AG08396 (cell line): ENCODE results near the gene KSR1.

Experiments
- DNase-seq: peaks from one replicate; pipeline ENCODE4 v3.0.0; 2012; ENCODE audit warnings: low spot score, mixed read lengths

KSR1 gene

DNA sequence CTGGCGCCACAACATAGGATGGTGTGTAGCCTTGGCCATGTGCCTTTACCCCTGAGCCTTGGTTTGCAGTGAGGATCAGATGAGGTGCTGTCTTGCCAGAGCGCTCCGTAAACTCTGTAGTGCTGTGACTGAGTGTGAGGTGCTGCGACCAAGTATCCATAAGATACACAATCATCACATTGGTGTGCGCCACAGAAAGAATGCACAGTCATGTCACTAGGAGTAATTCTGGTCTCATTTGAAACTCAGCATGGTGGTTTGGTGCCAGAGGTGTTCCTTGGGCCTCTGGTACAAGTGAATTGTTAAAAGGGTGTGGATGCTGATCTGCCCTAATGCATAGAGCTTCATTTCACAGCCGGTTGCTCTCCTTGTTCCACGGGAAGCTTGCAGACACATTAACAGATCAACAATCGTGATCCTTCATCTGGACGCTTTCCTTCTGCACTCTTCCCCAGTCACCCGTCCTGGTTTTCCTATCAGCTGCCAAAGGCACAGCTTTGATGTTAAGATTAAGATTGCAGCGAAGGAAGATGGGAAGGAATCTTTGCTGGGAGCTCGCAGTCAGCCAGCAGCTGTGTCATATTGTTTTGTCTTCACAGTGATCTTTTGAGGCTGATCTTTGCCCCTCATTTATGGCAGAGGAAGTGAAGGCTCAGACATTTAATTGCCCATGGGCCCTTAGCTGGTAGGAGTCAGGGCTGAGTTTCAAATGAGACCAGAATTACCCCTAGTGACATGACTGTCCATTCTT is 79.1 kb downstream of the KSR1 start:
- DNase-seq, result no peak

DNA sequence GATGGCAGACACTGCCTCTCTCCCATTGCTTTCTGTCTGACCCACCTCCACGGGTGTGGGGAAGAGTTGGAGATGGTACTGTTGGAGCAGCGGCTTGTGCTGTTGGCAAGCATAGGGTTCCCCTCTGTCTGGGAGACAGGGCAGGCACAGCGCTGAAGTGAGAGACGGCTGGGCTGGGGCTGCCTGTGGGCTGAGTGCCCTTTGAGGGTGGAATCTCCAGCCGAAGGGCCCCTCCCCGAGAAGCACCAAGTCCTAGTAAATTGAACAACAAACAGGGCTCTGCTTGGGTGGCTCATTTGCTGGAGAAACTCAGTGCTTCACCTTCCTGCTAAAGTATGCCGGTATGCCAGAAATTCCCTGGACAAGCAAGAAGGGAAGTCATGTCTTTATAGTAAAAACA is 79.7 kb downstream of the KSR1 start:
- no peak for DNase-seq

DNA sequence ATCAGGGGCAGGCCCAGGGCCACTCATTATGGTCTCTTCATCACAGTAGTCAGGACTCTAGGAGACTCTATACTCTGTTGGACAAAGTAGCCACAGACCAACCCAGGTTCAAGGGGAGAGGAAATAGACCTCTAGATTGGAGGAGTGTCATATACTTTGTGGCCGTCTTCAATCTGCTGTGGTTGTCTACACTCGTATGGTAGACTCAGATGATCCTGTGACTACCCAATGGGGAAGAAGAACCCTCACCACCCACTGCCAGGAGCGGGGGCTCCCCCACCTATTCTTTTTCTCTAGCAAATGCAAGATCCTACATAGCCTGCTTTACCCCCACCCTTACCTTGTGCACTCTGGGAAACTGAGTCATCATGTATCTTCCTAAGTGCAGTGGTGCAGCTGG is 80.5 kb downstream of the KSR1 start:
- no peak for DNase-seq

DNA sequence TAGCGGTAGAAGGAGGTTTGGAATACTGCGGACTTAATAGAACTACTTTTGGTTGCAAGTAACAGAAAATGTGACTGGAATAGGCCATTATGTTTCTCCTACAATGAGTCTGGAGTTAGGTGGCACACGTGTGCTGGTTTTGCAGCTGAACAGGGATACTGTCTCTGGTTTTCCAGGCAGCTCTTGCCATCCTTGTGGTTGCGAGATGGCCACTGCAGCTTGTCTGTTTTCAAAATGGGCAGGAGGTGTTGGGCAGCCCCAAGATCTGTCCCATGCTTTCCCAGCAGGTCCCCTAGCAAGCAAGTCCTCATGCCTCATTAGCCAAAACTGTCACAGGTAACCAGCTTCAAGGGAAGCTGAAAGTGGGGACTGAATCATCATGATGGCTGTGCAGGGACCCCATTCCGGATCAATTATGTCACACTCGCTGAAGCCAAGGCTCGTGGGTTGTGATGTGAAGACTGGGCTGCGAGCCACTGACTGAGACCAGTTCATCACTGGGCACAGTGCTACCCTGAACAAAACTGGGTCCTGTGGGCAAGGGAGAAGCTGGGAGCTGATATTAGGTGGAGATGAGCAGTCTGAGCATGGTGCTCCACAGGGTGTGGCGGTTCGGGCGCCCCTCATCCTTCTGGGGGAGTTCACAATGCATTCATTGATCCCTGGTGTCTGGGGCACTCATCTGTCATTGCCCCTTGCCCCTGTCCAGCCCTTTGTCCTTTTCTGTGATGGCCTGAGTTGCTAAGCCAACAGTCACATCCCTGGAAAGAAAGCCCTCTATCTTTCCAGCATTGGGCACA is 82.1 kb downstream of the KSR1 start:
- no peak for DNase-seq

DNA sequence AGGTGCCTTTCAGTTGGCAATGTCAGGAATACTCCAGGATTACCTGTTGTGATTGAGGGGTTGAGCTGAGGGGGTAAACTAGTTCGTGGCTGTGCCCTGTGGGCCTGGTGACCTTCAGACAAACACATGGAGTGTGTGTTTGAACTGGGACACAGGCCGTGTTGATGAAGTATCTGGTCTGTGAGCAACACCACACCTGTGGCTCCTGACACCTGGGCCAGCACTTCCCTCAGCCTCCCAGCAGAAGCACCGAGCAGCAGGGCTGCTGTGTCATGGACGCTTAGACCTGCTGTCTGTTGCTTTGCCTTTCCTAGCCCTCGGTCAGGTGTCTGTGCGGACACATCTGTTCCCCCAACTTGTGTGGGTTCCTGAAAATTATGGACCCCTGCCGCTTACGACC is 82.9 kb downstream of the KSR1 start:
- DNase-seq, result no peak

DNA sequence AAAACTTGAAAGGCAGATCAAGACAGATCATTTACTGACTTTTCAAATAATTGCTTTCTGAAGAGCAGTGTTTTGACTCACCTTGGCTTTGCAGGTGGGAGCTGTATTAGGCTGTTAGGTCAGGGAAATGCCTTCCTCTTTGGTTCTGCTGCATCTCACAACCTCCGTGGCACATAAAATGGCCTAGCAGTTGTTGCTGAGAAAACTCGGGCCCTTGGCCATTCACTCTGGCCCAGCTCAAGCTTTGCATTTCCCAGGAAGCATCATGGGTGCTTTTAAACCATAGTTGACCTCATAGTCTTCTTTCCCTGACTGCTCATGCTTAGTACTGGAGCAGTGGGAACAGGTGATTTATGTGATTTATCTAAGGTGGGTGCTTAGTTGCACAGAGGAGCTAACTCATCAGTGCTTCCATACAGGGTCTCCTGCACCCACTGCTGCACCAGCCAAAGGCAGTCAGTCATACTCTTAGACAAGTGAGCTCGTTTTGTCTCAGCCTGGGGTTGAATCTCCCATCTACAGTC is 83.6 kb downstream of the KSR1 start:
- no peak for DNase-seq

DNA sequence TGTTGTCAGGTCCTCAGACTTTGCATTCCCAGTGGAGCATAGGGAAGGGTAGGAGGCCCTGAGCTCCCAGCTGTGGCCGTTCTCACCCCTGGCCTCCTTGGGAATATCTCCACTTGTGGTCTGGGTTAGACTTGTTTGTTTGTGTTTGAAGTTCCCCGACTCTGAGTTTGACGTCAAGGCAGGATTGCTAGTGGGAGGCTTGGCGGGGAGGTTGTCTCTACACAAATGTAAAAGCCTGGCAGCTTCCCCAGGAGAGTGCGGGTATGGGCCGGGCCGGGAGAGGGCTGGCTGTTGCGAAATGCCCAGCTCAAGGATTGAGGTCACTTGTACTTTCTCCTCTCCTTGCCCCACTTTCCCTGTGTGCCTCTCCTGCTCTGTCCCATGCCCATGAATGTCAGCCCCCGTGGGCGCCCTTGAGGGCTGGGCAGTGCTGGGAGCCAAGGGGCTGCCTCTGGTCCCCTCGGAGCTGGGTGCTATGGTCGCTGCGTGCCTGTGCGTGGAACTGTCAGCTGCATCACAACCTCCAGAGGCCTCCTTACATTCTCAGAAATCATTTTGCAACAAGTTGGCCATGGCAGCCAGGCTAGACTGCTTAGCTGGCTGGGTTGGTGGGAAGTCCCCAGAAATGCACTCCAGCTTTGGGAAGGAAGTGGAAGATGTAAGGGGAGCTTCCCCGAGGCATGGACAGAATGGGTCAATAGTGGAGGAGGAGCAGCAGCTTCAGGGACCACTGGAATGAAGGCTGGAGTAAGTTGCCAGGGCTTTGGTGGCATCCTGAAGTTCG is 84.3 kb downstream of the KSR1 start:
- DNase-seq, result peak; percentile 93

DNA sequence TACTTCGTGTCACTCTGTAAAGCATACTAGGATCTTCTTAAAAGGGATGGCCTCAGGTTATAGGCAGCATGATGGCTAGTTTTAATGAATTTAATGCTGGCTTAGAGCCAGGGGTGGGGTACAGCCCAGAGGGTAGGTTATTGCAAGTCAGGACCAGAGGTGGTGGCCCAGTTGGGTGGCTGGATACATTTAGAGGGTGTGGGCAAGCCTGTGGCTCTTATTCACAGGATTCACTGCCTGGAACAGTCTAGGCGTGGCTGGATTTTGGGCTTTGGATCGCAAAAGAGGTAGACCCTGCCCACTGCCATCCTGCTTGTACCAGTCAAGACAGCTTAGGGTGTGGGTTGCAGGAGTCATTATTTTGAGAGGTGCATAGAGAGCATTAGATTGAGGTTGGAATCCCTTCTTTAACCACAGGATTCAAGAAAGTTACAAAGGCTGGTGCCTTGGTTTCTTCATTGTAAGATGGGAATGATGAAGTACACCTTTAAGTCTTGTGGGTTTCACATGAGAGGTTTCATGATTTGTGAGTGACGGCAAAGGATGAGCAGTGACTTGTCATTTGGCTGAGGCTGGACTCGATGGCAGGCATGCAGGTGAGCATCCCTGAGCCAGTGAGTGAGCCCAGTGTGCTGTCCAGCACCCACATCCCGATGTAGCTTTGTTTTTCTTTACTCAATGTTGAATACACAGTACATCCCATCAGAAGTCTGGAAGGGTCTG is 85.2 kb downstream of the KSR1 start:
- no peak for DNase-seq

DNA sequence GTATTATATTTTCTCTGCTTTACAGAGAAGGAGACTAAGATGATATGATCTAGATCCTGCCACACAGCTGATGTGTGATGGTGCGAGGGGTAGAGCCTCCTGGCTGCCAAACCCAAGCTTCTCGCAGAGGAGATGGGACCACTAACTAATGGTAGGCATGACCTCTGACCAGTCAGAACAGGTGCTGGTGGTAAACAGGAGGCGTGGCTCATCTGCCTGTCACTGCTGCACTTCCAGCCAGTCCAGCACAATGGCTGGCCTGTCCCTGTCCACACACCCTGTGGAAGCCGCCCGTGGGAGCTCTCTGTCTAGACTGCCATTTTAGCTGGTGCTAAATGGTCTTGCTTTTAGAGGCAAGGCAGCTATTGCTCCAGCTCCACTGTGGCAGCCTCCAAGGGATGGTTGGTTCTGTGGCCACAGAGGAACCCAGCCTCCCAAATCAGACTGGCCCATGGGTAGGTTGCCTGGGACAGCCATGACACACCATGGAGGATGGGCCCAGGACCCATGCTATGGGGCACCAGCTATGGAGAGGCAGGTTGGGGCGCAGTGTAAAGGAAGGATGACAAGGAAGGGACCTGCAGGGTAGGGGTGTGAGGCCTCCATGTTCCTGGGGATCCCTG is 86.7 kb downstream of the KSR1 start:
- DNase-seq, result no peak

DNA sequence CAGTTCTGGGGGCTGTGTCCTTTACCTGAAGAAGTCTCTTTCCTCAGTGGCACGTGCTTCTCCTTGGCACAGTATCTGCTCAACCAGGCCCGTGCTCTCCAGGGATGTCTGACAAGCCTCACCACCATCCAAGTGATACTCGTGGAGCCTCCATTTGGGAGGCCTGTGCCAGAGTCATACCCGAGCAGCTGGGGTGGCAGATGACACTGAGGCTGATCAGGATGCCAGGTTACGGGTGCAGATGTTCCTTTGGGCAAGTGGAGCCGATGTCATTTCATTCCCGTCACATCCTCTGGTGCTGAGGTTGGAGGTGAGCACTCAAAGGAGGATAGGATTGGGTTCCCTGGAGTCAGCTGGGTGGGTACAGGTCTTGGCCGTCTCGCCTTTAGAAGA is 87.2 kb downstream of the KSR1 start:
- DNase-seq, result no peak

DNA sequence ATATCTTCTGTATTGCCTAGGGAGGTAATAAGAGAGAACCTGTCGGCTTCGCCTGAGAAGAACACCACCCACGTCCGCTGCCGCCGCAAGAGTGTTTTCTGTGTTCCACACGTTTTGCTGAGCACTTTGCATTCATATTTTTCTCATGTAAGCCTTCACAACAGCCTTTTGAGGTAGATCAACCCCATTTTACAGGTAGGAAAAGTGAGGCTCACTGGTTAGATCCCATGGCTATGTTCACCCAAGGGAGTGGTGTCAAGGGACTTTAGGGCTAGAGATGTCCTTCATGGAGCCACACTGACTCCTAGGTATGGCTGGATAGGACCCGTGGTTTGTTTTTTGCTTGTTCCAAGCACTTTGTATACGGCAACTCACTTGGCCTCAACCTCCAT is 87.7 kb downstream of the KSR1 start:
- DNase-seq, result no peak

DNA sequence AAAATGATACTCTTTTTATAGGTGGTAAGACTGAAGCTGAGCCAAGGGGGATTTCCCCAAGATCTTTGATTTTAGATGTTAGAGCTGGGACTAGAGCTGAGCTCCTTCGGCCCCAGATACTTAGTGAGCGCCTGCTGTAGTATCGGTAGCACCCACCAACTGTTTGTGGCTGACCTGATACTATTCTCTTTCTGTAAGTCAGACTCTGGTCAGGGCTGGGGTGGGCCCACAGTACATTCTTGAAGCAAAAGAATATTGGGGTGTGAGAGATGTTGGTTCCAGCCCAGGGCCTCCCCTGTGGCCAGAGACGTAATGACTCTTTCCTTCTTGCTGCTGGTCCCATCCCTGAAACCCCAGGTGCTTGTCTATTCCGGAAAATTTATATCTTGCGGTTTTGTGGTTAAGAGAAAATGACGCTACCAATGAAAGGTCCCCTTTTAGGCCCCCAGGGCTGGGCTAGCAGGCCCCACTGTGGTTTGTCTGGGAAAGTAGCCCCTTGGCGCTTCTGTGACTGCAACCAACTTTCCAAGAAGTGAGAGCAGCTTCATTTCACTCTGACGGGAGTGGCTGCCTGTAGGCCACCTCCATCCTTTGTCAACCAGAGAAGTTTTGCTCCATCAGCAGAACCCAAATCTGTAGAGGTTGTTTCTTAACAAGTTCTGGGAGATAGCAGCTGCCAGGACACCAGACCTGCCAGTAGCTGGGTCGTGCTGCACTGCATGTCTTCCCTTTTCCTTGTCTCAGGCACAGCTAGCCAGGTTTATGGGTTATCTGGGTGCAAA is 88.3 kb downstream of the KSR1 start:
- DNase-seq, result no peak

DNA sequence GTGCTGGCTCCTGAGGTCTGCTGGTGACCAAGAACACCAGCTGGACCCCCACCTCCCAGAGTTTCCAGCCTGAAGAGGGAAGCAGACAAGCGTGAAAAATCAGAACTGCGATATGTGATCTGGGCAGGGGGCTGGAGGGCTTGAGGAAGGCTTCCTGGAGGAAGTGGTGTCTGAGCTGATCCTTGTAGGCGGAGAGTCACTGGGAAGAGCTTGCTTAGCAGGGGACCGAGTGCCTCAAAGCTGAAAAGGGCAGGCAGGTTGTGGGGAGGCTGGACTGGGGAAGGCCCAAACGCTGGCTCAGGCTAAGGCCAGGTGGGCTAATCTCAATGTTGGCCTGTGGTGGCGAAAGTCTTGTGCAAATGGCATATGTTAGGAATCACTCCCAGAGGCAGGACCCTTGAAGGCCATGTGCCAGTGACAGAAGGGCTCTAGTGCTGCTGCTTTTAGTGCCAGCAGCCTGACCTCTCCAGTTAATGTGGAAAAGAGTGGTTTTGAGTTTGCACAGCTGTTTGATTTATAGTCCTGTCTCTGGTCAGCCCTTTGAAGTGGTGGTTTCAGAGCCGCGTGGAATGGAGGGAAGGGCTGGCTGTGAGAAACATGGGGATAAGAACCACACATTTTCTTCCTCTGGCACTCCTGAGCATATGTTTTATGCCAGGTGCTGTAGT is 89.4 kb downstream of the KSR1 start:
- DNase-seq, result no peak

DNA sequence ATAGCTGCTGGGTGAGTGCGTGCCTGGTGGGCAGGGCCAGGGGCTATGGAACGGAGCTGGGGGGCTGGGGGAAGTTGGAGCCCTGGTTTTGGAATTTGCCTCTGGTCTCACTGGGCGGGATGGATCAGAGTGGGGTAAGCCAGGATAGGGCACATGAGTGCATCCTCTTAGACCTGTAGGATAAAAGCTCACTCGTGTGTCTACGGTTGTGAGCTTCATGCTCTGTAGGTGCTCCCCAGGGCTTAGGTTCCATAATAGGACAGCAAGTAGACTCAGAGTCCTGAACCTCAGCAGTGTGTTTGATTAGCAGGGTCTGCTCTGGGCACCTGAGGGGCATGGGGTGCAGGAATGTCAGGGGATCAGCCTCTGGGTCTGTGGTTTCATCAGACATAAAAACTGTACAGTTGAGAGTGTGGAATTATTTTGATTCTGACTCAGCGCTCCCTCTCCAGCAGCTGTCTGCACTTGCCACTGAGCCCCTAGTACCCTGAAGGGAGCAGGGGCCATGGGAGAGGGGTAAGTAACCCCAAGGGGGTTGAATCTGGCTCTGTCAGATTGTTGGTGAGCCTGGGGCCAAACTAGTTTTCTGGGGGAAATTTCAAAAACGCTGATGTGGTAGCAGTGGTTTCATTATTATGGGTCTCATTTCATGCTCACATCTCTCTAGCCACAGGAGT is 90.5 kb downstream of the KSR1 start:
- no peak for DNase-seq

DNA sequence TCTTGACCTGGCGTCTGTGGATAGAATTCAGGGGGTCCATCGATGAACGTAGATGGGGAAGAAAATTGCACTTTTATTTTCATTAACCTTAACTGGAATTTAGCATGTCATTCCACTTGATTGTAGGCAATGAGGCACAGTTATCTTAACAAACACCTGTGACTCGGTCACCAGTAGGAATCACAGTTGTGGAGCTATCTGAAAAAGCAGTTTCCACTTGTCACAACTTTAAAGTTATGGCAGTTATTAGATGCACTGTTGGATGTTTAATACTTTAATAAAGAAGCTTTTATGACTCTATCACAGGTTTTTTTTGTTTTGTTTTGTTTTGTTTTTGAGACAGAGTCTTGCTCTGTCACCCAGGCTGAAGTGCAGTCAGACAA is 91.0 kb downstream of the KSR1 start:
- DNase-seq, result no peak

DNA sequence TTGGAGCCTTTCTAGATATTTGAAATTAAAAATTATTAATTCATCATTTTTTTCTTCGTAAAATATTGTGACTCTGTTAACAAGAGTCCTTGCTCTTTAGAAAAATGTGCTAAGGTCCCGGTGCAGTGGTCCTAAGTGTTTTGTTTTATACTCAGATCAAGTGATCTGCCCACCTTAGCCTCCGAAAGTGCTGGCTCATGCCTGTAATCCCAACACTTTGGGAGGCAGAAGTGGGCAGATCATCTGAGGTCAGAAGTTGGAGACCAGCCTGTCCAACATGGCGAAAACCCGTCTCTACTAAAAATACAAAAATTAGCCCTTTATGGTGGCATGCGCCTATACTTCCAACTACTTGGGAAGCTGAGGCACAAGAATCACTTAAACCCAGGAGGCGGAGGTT is 92.1 kb downstream of the KSR1 start:
- DNase-seq, result no peak

DNA sequence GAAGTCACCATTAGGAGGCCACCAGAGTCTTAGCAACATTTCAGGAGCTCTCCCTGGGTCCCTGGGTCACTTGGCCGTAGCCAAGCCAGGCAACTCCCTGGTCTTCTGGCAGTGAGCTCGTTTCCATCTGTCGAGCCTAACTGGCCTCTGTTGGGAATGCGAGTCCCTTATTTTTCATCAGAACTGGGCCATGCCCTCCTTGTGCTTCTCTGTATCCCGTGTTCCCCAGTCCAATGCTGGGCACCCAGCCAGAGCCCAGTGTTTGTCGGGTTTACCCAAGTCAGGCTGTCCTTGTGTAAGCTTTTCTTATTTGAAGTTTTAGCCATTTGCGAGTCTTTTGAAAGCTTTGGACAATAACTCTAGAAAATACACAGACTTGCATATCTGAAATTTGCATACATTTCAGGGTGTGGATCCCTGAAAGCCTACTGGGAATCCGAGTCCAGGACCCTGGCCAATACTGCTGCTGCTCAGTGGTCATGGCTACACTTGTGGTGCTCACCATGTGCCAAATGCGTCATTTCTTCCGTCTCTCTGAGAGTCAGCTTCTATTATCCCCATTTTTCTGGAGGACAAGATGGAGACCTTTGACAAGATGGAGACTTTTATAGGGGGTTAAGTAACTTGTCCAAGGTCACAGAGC is 93.1 kb downstream of the KSR1 start:
- DNase-seq, result no peak

DNA sequence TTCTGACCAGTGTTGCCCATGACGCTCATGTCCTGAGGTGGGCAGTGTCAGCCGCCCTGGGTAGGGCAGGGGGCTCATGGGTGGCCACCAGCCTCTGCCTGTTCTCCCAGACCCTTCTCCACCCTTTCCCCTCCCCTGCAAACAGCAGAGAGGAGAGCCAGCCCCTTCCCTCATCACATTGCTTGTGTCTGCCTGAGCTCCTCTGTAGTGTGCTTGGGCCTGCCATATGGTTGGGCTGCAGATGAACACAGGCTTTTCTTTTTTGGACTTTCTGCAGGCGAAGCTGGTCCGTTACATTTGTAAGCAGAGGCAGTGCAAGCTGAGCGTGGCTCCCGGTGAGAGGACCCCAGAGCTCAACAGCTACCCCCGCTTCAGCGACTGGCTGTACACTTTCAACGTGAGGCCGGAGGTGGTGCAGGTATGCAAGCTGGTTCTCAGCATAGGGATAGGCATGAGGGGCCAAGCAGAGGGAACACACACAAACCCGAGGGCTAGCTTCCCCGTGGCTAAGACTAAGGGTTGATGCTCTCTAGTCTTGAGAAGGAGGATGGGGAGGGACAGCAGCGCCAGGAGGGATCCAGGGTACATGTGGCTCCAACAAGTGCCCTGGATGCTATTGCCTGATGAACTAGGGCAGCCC is 94.2 kb downstream of the KSR1 start:
- no peak for DNase-seq
